Gastrocnemius medialis (tissue), 4 donors: ENCODE data around the gene ERC2. TPM values are rescaled to one million over a fixed set of nuclear protein-coding genes. Genes with fewer than 3 reads are reported as not detected.

ENCODE experiments used
- ATAC-seq, 2 donors: fragments of 150-250 bp; one replicate each; pipeline ENCODE4 v1.9.1; 2016
- DNase-seq, 2 donors: peaks; one replicate each; pipeline ENCODE4 v3.0.0-alpha.2; 2019
- H3K27ac ChIP-seq, 4 donors: fragments of 200-600 bp; sonication (generic); 1 replicate in 1 of 4; 2 replicates in 3 of 4; pipeline ENCODE4 v1.5.1; 2016 to 2018; ENCODE audit warnings: mild to moderate bottlenecking in 2 of 4, moderate library complexity in 1 of 4
- H3K27me3 ChIP-seq, 3 donors: fragments of 200-600 bp; sonication (generic) in 2 of 3; 1 replicate in 1 of 3; 2 replicates in 2 of 3; pipeline versions ENCODE4 v1.5.1 to v1.6.0; 2016 to 2019; ENCODE audit warnings: mild to moderate bottlenecking in 1 of 3, moderate library complexity in 1 of 3
- H3K36me3 ChIP-seq, 2 donors: fragments of 200-600 bp; sonication (generic) in 1 of 2; one replicate each; pipeline ENCODE4 v1.5.1; 2017 to 2018
- H3K4me1 ChIP-seq, 2 donors: fragments of 200-600 bp; sonication (generic) in 1 of 2; one replicate each; pipeline ENCODE4 v1.5.1; 2016 to 2017; ENCODE audit warnings: mild to moderate bottlenecking in 2 of 2
- H3K4me3 ChIP-seq, 4 donors: fragments of 200-600 bp; sonication (generic) in 3 of 4; 1 replicate in 1 of 4; 2 replicates in 3 of 4; pipeline ENCODE4 v1.5.1; 2016 to 2019; ENCODE audit warnings: mild to moderate bottlenecking in 2 of 4
- H3K9me3 ChIP-seq, 3 donors: fragments of 200-600 bp; sonication (generic) in 2 of 3; 1 replicate in 1 of 3; 2 replicates in 2 of 3; pipeline ENCODE4 v1.5.1; 2016 to 2019
- POLR2A ChIP-seq, 2 donors: fragments of 450-650 bp; IDR thresholded peaks; one replicate each; pipeline ENCODE4 v1.6.1; 2017; ENCODE audit warnings: antibody characterized with exemption in 2 of 2, mild to moderate bottlenecking in 2 of 2, moderate library complexity in 2 of 2
- in situ Hi-C, 4 donors: fragments of 200-750 bp; cut with MboI; loops; one replicate each; pipeline versions ENCODE4 v1.15.0 to v1.8.0; 2017; ENCODE audit warnings: low sequenced_read_pairs in 4 of 4
- intact Hi-C: fragments of 100-400 bp; cut with DNase I; formaldehyde crosslinking; loops from one replicate; pipeline ENCODE4 v1.15.1; 2023; ENCODE audit warnings: low total_unique reads
- total RNA-seq, 4 donors: library from RNA; depleted of rRNA; stranded (reverse); fragments of >200 nt; gene quantifications; one replicate each; pipeline versions ENCODE4 v1.1.0 to v1.2.3, GENCODE V29; 2016
- TF ChIP-seq, protein P1 (sequence below), 5 experiments: fragments of 450-650 bp in 3 of 5; fragments of 200-600 bp in 2 of 5; sonication (generic) in 2 of 5; IDR thresholded peaks in 4 of 5; conservative IDR thresholded peaks in 1 of 5; 1 replicate in 4 of 5; 2 replicates in 1 of 5; pipeline ENCODE4 v1.5.1; 2016 to 2019; ENCODE audit warnings: antibody characterized with exemption in 5 of 5, mild to moderate bottlenecking in 3 of 5, moderate library complexity in 3 of 5

The ERC2 gene
- total RNA-seq, 4 donors from 2014 or later = not detected

DNA sequence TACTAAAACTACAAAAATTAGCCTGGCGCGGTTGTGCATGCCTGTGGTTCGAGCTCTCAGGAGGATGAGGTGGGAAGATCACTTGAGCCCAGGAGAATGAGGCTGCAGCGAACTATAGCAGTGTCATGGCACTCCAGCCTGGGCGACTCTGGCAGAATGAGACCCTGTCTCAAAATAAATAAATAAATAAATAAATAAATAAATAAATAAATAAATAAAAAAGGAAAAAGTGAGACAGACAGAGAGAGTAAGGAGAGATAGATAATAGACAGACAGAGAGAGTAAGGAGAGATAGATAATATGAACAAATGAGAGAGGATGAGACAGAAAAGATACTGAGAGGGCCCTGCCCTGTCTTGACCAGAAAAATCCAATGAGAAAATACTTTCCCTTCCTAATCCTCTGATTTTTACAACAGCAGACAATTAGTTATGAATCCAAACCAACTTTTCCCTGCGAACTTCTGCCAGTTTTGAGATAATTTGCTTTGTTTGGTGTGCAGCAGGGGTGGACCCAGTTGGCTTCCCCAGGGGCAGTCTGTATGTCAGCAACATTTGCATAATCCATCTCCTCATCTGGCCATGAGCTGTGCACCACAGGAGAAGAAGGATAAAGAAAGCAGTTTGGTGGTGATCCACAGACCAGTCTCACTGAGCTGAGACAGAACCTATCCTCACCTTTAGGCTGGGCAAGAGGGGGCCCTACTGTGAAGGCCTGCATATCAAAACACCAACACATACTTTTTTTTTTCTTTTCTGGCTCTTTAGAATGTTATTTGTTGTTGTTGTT lies 692.7 kb downstream of the ERC2 start:
- H3K4me3 ChIP-seq = no peak overlapping the region
- no peaks in the 10 kb centered on the region for H3K27me3 ChIP-seq
- H3K27ac ChIP-seq = no peak overlapping the region
- ATAC-seq (no peak), DNase-seq (no peak)
- no peaks in the 10 kb centered on the region for H3K9me3 ChIP-seq
- no peak for TF ChIP-seq POLR2A (IDR thresholded peaks at IDR 0.05)
- TF ChIP-seq, protein P1, sequence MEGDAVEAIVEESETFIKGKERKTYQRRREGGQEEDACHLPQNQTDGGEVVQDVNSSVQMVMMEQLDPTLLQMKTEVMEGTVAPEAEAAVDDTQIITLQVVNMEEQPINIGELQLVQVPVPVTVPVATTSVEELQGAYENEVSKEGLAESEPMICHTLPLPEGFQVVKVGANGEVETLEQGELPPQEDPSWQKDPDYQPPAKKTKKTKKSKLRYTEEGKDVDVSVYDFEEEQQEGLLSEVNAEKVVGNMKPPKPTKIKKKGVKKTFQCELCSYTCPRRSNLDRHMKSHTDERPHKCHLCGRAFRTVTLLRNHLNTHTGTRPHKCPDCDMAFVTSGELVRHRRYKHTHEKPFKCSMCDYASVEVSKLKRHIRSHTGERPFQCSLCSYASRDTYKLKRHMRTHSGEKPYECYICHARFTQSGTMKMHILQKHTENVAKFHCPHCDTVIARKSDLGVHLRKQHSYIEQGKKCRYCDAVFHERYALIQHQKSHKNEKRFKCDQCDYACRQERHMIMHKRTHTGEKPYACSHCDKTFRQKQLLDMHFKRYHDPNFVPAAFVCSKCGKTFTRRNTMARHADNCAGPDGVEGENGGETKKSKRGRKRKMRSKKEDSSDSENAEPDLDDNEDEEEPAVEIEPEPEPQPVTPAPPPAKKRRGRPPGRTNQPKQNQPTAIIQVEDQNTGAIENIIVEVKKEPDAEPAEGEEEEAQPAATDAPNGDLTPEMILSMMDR (IDR thresholded peaks at IDR 0.05 in 4 of 5, conservative IDR thresholded peaks at IDR 0.05 in 1 of 5) = no peak
- intact Hi-C loops (no loop called here), in situ Hi-C loops (no loop called here)
- H3K4me1 ChIP-seq = no peaks in the 10 kb centered on the region
- no peaks in the 10 kb centered on the region for H3K36me3 ChIP-seq

DNA sequence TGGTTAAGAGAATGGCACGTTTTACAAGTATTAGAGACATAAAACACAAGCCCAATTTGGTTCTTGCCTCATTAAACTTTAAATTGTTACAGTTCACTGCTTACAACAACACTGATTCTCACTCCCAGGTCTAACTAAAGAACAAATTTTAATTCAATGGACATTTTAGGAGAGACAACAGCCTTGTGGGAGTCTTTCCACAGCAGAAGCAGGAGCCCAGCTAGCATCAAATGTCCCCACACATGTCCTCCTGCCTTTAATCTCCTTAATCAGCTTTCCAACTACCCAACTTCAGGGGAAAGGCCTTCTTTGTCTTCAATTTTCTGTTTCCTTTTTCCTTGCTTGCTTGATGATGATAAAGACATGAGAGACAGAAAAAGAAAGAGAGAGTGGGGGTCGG lies 693.4 kb downstream of the ERC2 start:
- Histone ChIP-seq H3K4me1 (no peaks in the 10 kb centered on the region), H3K27me3 (no peaks in the 10 kb centered on the region), H3K9me3 (no peaks in the 10 kb centered on the region), H3K27ac (no peak overlapping the region), H3K36me3 (no peaks in the 10 kb centered on the region), H3K4me3 (no peak overlapping the region)
- in situ Hi-C loops (no loop called here), intact Hi-C loops (no loop called here)
- TF ChIP-seq POLR2A (IDR thresholded peaks at IDR 0.05) = no peak
- TF ChIP-seq, protein P1 (IDR thresholded peaks at IDR 0.05 in 4 of 5, conservative IDR thresholded peaks at IDR 0.05 in 1 of 5) = no peak
- DNase-seq = no peak
- ATAC-seq = no peak

DNA sequence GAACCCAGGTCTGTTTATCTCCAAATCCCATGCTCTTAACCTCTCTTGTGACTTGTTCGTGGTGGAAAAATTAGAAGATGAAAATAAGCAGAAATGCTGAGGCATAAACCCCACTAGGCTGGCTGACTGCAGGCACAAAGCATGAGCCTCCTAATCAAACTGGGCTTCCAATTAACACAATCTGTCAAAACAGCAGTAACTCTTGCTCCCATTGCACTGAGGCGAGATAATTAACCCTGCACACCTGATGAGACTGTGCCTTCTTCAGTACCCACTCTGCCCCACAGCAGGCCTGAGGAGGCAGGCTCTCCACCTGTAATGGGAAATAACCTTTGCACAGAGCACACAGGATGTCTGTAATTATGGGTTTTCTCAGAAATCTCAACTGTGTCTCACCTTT lies 696.8 kb downstream of the ERC2 start:
- no peak for ATAC-seq
- Histone ChIP-seq H3K36me3 (no peaks in the 10 kb centered on the region), H3K4me3 (no peak overlapping the region), H3K27me3 (no peaks in the 10 kb centered on the region), H3K27ac (no peak overlapping the region), H3K4me1 (no peaks in the 10 kb centered on the region), H3K9me3 (no peaks in the 10 kb centered on the region)
- intact Hi-C loops = no loop called here
- in situ Hi-C loops = no loop called here
- DNase-seq = no peak
- TF ChIP-seq, protein P1 (IDR thresholded peaks at IDR 0.05 in 4 of 5, conservative IDR thresholded peaks at IDR 0.05 in 1 of 5) = no peak
- no peak for TF ChIP-seq POLR2A (IDR thresholded peaks at IDR 0.05)

DNA sequence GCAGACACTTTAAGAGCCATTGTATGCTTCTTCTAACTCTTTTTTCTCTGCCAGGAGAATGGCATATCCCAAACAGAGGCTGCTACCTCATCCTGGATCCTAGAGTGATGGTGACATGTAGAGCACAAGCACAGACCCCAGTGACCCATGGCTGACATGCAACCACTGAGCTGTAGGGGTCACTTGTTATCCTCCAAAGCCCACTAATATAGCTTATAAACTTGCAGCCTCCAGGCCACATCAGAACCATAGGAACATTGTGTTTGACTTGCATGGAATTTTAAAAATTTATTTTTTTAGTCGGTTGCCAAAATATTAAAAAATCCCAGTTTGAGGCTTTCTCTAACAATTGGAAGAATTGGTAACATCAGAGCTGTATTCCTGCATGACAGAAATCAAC lies 698.2 kb downstream of the ERC2 start:
- in situ Hi-C loops (no loop called here), intact Hi-C loops (no loop called here)
- Histone ChIP-seq H3K9me3 (no peaks in the 10 kb centered on the region), H3K4me1 (no peaks in the 10 kb centered on the region), H3K27ac (no peak overlapping the region), H3K36me3 (no peaks in the 10 kb centered on the region), H3K4me3 (no peak overlapping the region), H3K27me3 (no peaks in the 10 kb centered on the region)
- no peak for TF ChIP-seq POLR2A (IDR thresholded peaks at IDR 0.05)
- TF ChIP-seq, protein P1 (IDR thresholded peaks at IDR 0.05 in 4 of 5, conservative IDR thresholded peaks at IDR 0.05 in 1 of 5) = no peak
- no peak for ATAC-seq
- DNase-seq = no peak

DNA sequence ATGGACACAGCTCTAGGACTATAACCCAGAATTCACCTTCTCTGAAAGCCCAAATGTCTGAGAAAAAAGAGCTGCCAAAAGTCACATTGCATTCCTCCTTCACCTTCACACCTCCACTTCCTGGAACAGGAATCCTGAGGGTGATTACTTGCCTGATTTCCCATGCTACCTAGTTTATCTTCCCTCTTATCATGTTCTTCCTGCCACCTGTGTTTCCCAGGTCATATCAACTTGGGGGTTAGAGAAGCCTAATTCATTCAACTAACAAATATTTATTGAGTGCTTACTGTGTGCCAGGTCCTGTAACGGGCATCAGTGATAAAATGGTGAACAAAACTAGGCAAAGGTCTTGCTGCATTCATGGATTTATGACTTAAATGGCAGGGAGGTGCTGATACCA lies 701.5 kb downstream of the ERC2 start:
- intact Hi-C loops = no loop called here
- H3K9me3 ChIP-seq = no peaks in the 10 kb centered on the region
- in situ Hi-C loops = no loop called here
- H3K4me3 ChIP-seq = no peak overlapping the region
- no peaks in the 10 kb centered on the region for H3K27me3 ChIP-seq
- no peak overlapping the region for H3K27ac ChIP-seq
- DNase-seq (no peak), ATAC-seq (no peak)
- no peak for TF ChIP-seq POLR2A (IDR thresholded peaks at IDR 0.05)
- TF ChIP-seq, protein P1 (IDR thresholded peaks at IDR 0.05 in 4 of 5, conservative IDR thresholded peaks at IDR 0.05 in 1 of 5) = no peak
- no peaks in the 10 kb centered on the region for H3K36me3 ChIP-seq
- H3K4me1 ChIP-seq = no peaks in the 10 kb centered on the region
